GM12892 (cell line): ENCODE results near the gene PLA2G4D.

ENCODE experiments used
- POLR2A ChIP-seq: IDR thresholded peaks from 2 replicates; pipeline ENCODE4 v1.6.1; 2011; ENCODE audit warnings: low read depth, low read length, control low read depth
- POLR2AphosphoS5 ChIP-seq: IDR thresholded peaks from 2 replicates; pipeline ENCODE4 v1.6.1; 2011; ENCODE audit warnings: low read depth, low read length, control low read depth

- TF ChIP-seq POLR2A: no peak
- no peak for TF ChIP-seq POLR2AphosphoS5
Observed at GRCh38 chr15:42104095-42104891, 9.9 kb upstream of the PLA2G4D start.
